A673 (cell line): Measurements from ENCODE around the gene DUSP14.

Source experiments
- EZH2 ChIP-seq: fragments of 200-600 bp; sonication (generic); IDR thresholded peaks from 2 replicates; pipeline ENCODE4 v1.6.1; 2017; ENCODE audit warnings: borderline replicate concordance, low read depth, mild to moderate bottlenecking, mixed read lengths, antibody characterized with exemption, low read length; ENCODE audit not compliant: poor library complexity, severe bottlenecking
- TF ChIP-seq, protein P1 (sequence below): fragments of 300-800, 200-600 bp; sonication (generic); conservative IDR thresholded peaks from 2 replicates; pipeline ENCODE4 v1.5.1; 2017; ENCODE audit warnings: low read depth, mild to moderate bottlenecking, antibody characterized with exemption, low read length, moderate library complexity, mixed read lengths

DNA sequence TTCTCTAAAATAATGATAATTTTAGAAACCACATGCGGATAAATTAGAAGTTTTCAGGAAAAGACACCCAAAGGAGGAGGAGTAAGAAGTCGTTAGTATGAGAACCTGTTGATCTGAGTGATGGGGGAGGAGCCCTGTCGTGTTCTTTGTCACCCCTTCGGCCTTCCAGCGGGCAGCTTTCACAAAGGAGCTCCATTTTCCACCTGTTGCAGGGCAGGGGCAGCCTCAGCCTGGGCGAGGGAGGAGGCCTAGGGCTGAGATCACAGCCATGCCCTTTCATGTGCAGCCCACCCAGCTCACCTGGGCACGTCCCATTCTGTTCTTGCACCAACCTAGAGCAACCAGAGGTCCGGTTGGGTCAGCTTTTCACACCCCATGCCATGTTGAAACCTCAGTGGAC, 5.3 kb downstream of the DUSP14 start:
- TF ChIP-seq, protein P1, sequence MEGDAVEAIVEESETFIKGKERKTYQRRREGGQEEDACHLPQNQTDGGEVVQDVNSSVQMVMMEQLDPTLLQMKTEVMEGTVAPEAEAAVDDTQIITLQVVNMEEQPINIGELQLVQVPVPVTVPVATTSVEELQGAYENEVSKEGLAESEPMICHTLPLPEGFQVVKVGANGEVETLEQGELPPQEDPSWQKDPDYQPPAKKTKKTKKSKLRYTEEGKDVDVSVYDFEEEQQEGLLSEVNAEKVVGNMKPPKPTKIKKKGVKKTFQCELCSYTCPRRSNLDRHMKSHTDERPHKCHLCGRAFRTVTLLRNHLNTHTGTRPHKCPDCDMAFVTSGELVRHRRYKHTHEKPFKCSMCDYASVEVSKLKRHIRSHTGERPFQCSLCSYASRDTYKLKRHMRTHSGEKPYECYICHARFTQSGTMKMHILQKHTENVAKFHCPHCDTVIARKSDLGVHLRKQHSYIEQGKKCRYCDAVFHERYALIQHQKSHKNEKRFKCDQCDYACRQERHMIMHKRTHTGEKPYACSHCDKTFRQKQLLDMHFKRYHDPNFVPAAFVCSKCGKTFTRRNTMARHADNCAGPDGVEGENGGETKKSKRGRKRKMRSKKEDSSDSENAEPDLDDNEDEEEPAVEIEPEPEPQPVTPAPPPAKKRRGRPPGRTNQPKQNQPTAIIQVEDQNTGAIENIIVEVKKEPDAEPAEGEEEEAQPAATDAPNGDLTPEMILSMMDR, result no peak
- TF ChIP-seq EZH2, result no peak
